HG02970 (cell line): Measurements from ENCODE around the gene GPER1.

Experiments used
- ATAC-seq: cut with Tn5 transposase; IDR thresholded peaks from one replicate; pipeline ENCODE4 v1.9.1; 2021; ENCODE audit warnings: mild to moderate bottlenecking, moderate library complexity, moderate number of reproducible peaks; ENCODE audit not compliant: unreplicated experiment, low FRiP score

The GPER1 gene

DNA sequence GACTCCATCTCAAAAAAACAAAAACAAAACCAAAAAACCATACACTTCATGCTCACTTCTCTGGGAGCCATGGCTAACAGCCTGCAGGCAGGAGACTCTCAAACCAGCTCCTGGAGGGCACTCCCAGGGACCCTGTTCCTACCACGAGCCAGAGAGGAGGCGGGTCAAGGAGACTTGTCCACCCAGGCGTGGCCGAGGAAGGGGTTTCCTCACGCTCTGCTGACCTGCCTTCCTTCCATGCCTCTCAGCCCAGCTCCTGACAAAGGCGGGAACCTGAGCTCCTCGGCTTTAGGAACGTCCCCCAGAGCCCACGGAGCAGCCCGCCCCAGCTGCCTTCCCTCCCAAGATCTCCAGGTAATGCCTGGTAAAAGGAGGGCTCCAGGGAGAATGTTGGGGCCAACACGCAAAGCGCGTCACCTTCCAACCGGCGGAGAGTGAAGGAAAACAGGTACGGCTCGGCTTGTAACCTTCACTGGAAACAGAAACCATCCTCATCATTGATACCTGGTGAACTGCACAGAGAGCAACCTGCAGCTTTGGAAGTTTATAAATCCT, 34.0 kb upstream of the GPER1 start:
- no peak for ATAC-seq

DNA sequence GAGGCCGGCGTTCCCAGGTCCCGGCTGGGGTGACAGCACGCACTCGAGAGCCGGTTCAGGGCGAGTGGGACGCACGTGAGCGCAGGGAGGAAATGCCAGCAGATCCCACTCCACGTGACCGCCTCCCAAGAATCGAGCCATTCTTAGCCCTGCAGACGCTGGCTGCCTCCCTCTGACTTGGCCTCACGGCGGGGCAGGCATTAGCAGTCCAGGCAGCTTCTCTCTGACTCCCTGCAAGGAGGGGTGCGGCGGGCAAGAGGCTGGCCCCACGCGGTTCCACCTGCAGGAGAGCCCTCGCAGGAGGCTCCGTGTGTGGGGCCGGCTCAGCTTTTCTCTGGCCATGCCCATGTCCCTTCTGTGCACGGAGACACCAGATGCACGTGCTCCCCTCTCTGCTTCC, 33.5 kb upstream of the GPER1 start:
- no peak for ATAC-seq

GRCh38 chr7:1054861-1055450, 33.0 kb upstream of the GPER1 start:
- no peak for ATAC-seq

DNA sequence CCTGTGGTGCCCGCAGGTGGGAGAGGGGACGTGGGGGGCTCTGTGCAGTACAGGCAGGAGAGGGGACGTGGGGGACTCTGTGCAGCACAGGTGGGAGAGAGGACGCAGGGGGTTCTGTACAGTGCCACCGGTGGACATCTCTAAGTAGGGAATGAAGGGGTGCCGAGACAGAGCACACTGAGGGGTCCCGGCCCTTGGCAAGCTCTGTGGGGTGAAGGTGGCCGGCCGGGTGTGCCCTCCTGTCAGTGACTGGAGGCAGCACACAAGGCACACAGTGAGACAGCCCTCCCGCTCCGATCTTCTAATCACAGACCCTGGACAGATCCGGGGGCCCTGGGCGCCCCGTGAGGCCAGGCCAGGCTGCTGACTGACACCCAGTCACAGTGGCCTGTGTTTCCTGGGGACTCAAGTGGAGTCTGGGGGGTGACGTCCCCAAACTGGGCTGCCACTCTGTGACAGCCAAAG, 32.4 kb upstream of the GPER1 start:
- ATAC-seq, result no peak

DNA sequence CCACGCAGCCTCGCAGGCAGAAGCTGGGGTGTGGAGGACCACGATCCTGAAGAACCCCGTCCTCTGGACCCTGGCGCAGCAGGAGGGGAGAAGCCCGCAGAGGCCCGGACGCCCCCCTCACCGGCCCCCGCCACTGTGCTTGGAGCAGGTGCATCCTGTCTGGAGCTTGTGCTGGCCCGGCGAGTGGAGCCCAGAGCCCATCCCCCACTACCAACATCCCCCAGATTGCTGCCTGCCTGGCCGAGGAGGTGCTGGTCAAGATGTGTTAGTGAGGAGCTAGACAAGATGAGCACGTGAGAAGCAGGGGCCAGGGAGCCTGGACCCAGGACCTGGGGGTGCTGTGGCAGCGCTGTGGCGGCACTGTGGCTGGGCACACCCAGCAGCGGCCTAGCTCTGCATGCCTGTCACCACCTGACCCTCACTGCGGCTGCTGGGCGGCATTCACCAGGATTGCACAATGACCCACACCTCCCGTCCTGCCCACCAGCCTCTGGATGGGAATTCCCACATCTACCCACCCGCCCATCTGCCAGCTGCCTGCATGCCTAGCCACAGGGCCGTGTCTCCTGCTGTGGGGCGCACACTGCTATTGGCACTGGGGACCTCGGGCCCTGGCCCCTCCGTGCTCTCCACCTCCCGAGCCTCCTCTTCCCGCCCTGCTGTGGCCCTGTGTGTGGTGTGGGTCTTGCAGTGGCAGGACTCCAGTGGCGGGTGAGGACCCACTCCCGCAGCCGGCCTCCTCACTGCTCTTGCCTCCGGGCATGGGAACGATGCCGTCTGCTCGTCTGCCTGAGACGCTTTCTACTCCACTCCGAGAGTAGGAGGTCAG, 31.7 kb upstream of the GPER1 start:
- no peak for ATAC-seq

- ATAC-seq, result no peak
Measured at GRCh38 chr7:1056785-1057410, 31.0 kb upstream of the GPER1 start.

- ATAC-seq, result no peak
Measured at GRCh38 chr7:1057416-1058291, 30.3 kb upstream of the GPER1 start.

DNA sequence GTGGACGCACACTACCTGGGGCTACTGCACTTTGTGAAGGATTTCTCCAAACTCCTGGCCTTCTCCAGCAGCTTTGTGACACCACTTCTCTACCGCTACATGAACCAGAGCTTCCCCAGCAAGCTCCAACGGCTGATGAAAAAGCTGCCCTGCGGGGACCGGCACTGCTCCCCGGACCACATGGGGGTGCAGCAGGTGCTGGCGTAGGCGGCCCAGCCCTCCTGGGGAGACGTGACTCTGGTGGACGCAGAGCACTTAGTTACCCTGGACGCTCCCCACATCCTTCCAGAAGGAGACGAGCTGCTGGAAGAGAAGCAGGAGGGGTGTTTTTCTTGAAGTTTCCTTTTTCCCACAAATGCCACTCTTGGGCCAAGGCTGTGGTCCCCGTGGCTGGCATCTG, 29.6 kb upstream of the GPER1 start:
- ATAC-seq, result no peak

DNA sequence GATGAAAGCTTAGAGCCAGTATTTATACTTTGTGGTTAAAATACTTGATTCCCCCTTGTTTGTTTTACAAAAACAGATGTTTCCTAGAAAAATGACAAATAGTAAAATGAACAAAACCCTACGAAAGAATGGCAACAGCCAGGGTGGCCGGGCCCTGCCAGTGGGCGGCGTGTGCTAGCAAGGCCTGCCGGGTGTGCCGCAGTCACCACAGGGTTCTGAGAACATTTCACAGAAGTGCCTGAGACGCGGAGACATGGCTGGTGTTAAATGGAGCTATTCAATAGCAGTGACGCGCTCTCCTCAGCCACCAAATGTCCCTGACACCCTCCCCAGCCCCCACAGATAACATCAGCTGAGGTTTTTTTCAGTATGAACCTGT, 29.1 kb upstream of the GPER1 start:
- no peak for ATAC-seq

GRCh38 chr7:1059200-1060091, 28.5 kb upstream of the GPER1 start:
- ATAC-seq, result no peak

GRCh38 chr7:1060315-1061072, 27.4 kb upstream of the GPER1 start:
- ATAC-seq, result no peak

- ATAC-seq, result no peak
Measured at GRCh38 chr7:1061180-1061579, 26.7 kb upstream of the GPER1 start.

GRCh38 chr7:1062296-1063294, 25.3 kb upstream of the GPER1 start:
- no peak for ATAC-seq

- ATAC-seq, result no peak
Measured at GRCh38 chr7:1063361-1063760, 24.6 kb upstream of the GPER1 start.

- ATAC-seq, result no peak
Measured at GRCh38 chr7:1064581-1064980, 23.3 kb upstream of the GPER1 start.

DNA sequence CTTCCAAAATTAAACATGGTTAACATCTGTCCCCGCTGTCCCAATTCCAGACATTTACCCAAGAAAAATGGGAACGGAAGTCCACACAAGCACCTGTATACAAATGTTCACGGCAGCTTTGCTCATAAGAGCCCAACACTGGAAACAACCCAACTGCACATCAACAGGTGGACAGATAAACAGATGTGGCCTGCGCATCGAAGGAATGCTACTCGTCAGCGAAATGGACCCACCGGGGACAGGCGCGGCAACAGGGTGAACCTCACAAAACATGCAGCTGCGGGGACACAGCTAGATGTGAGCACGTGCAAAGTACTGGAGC, 22.7 kb upstream of the GPER1 start:
- ATAC-seq, result no peak

DNA sequence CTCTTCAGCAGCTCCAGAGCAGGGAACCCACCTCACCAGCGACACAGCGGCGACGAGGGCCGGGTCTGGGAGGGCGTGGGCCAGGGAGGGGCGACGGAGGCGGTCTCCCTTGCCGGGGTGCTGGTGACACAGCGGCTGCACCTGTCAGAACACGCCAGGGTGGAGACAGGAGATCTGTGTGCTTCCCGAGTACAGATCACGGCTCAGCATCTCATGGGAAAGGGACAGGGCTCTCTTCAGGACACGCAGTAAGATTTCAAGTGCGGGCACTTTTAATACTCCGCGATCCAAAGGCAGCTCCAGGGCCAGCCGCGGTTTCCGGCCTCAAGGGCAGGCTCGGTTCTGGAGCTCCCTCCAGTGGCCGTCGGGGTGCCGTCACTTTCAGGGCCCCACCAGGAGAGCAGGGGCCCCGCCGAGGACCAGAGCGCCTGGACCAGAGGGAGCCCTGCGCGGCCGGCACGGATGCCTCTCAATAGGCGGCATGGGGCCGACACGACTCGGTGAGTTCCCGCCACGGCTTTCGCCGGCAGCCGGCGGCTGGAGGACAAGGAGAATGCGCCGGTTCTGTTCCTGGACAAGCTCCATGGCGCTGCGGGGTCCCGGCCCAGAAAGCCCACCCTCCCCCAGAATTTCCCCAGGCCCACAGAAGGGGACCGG, 22.2 kb upstream of the GPER1 start:
- ATAC-seq, result no peak
